ENCODE measurements around the gene CRB1.

The CRB1 gene

DNA sequence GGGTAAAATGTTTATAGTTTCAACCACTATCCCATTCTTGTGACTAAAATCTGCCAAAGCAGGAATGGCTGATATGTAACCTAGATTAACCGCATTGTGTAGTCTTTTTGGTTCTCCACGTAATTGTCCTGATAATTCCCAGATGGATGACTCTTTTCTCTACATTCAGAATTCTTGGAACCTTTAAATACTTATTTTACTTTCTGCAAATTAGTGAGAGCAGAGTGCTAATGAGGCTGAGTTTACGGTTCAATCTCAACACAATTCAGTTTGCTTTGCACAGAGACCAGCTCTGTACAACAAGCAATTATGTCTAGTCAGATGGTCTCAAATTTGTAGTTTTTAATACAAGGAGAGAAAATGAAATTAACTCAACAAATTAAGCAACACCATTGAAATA lies 9.1 kb downstream of the CRB1 start:
- TF ChIP-seq, protein P1, sequence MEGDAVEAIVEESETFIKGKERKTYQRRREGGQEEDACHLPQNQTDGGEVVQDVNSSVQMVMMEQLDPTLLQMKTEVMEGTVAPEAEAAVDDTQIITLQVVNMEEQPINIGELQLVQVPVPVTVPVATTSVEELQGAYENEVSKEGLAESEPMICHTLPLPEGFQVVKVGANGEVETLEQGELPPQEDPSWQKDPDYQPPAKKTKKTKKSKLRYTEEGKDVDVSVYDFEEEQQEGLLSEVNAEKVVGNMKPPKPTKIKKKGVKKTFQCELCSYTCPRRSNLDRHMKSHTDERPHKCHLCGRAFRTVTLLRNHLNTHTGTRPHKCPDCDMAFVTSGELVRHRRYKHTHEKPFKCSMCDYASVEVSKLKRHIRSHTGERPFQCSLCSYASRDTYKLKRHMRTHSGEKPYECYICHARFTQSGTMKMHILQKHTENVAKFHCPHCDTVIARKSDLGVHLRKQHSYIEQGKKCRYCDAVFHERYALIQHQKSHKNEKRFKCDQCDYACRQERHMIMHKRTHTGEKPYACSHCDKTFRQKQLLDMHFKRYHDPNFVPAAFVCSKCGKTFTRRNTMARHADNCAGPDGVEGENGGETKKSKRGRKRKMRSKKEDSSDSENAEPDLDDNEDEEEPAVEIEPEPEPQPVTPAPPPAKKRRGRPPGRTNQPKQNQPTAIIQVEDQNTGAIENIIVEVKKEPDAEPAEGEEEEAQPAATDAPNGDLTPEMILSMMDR (IDR thresholded peaks at IDR 0.05): no peak

DNA sequence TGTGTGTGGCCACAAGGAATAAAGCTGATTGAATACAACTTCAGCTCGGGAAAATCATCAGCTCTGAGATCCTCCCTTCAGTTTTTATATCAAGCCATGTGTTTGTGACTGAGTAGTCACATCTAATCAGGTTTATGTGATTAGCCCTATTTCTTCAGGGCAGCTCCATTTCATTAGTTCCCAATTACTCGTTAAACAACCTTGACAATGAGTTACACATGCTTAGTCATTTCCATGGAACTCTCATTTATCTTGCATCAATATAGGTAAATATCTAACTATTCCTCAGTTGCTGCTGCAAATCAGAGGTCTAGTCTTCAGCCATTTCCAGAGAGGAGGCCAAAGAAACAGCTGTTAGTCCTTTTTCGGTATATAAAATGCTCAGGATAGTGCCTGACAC lies 16.3 kb downstream of the CRB1 start:
- TF ChIP-seq, protein P1 (IDR thresholded peaks at IDR 0.05): no peak

DNA sequence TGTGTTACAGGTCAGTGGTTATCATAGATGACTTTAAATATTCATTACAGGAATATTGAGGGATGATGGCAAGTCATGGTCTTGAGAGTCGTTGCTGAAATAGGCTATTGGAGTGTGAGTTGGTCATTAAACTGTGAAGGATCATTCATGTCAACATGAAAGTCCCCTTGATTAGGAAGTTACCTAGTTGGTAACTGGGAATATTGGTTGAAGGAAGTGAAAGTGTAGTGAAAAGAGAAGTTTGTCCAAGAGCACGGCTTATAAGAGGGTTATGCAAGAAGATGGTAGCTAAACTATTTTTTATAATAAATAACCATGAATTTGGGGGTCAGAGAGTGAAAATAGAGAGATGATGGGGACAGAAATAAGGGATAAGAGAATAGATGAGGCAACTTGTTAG lies 16.9 kb downstream of the CRB1 start:
- TF ChIP-seq, protein P1 (IDR thresholded peaks at IDR 0.05): no peak

DNA sequence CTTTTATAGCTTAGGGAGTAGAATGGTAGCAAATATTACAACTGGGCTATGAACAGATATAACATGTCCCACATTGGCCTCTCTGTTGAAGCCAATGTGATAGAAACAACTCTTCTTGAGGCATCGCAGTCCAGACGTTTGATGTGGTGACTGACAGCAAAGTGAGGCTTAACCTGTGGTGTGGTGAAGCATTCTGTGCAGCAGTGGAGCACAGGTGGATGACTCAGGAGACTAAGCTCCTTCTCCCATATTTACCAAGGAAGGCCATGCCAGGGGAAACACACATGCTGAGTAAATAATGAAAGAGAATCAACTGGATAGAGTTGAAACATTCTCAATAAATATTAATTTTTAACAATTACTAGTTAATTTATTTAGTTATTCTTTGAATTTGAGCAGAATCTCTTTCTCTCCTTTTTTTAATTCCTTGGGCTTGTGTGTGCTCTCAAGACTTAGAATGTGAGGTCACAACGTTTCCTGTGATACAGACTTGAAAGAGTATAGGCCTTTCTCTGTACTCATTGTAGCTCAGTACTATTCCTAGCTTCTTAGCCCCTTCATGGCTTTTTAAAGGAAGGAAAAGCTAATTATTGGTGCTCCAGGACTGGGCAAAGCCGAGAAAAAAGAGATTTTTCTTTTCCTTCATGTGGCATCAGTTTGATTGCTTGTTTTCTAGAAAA lies 17.6 kb downstream of the CRB1 start:
- TF ChIP-seq, protein P1 (IDR thresholded peaks at IDR 0.05): no peak

DNA sequence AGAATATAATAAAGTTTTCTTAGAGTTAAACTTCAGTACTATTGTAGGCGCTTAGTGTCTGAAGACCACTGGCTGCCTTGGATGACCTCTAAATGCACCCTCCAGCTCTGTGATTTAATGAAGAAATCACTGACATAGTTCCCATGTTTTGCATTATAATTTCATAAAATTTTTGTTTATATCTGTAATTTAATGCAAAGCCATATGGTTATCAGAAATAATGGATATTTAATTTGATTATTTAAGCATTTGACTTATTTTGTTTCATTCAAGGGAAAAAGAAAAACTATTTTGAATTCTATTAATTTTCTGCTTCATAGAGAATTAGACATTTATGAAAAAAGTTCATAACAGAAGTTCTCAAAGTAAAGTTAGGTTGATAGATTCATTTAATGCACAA lies 18.6 kb downstream of the CRB1 start:
- TF ChIP-seq, protein P1 (IDR thresholded peaks at IDR 0.05): no peak

DNA sequence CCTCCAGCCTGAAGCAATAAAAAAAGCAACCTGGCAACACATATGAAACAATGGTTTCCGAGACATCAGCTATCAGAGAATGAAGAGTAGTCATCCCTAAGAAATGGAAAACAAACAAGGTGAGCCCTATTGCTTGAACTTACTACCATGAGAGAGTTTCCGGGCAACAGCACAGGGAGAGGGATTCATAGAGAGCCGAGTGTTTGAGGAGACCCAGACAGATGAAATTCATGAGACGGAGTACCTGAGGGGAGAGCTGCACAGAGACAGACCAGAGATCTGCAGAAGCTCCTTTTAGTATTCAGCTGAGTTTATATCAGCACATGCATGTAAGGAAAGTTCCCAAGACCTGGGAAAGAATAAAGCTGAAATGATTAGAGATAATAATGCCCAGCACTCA lies 19.8 kb downstream of the CRB1 start:
- TF ChIP-seq, protein P1 (IDR thresholded peaks at IDR 0.05): no peak

DNA sequence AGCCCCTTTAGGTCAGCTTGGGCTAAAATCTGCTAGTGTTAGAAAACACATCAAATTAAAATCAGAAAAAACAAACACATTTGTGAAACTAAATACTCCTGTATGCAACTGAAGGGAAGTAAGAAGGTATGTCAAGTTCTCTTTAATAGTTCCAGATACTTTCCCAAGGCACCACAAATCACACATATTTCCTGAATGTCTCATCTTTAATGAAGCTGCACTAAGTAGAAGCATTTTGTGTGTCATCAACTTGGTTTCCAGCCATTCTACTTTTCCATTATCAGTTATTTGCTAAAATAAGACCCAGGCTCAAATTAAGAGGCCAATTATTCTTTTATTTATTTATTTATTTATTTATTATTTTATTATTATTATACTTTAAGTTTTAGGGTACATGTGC lies 34.7 kb downstream of the CRB1 start:
- TF ChIP-seq, protein P1 (IDR thresholded peaks at IDR 0.05): no peak

DNA sequence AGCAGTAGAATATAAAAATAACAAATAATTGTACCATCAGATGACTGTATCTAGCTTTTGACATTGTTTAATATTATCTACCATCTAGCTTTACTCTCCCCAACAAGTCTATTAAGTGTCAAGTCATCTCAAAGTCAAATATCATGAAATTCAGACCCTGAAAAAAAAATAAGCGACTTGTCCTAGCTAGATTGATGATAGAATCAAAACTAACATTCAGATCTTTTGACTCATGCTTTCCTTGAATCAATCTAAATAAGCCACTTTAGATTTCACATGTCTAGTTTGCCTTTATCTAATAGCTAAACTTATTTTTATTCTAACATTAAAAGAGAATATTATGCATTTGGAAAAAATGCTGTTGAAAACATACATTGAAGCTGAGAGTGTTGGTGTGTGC lies 35.4 kb downstream of the CRB1 start:
- TF ChIP-seq, protein P1 (IDR thresholded peaks at IDR 0.05): no peak

All from LNCAP (cell line).